Fibroblast of lung (primary cell): ENCODE results near the gene CD300H.

Experiments used
- CTCF ChIP-seq, 2 donors: IDR thresholded peaks in 1 of 2; conservative IDR thresholded peaks in 1 of 2; 1 replicate in 1 of 2; 2 replicates in 1 of 2; pipeline ENCODE4 v1.5.1; 2011 to 2012; ENCODE audit warnings: low read length in 2 of 2, control low read depth in 1 of 2, inconsistent platforms in 1 of 2, low read depth in 1 of 2, mild to moderate bottlenecking in 1 of 2
- EZH2 ChIP-seq: IDR thresholded peaks from 2 replicates; pipeline ENCODE4 v1.5.1; 2012; ENCODE audit warnings: low read length, control low read depth, mild to moderate bottlenecking; ENCODE audit errors: missing control alignments

DNA sequence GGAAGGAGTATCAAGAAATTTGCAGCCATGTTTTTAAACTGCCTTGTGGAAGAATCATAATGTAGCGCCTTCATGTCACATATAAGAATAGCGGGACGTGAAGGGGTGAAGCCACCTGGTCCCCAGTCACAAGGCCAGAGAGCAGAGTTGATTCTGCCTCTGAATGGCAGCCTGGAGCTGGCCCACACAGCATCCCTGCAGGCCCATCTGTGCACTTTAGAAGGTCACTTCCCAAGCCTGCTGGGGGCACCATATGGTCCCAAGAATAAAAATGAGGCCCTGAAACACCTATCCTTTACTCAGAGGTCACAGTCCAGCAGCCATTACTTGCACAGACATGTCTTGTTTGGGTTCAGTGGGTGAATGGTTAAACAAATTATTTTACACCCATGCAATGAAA lies 41.2 kb upstream of the CD300H start:
- no peak for TF ChIP-seq CTCF (conservative IDR thresholded peaks at IDR 0.05 in 1 of 2, IDR thresholded peaks at IDR 0.05 in 1 of 2; ENCODE audit: low read depth in 1 of 2, low read length in 2 of 2)
- no peak for TF ChIP-seq EZH2
